Activated T-cell treated with anti-CD3 and anti-CD28 coated beads, Interleukin-2, amount 50 U/mL, for 48 hours (primary cell): ENCODE data around the gene C12orf43.

Experiments
- DNase-seq, 2 experiments: peaks; one replicate each; pipeline ENCODE4 v3.0.0-alpha.2; 2020

The C12orf43 gene

DNA sequence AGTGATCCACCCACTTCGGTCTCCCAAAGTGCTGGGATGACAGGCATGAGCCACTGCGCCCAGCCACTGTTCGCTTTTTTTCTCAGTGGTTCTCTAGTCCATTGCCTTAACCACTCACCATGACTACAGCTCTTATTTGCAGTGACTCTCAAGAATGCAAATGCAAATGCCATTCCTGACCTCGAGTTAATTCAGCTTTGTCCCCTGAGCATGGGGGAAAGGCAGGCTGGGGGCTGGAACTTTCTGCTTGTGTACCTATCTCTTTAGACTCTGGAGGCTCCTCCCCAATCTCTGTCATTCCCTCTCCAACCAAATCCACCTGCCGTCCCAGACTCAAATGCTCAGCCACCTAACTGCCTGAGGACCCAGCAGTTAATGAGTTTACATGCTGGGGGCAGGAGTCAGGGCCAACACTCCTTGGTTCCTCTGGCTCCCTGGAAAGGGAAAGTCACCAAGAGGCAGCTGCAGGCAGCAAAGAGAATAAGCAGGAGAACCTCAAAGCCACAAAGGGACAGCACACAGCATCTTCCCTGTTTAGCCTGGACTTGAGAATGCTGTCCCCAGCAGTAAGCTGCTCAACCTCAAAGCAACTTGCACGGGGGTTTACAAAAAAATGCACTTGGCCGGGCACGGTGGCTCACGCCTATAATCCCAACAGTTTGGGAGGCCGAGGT is 43.3 kb downstream of the C12orf43 start:
- DNase-seq: no peak

DNA sequence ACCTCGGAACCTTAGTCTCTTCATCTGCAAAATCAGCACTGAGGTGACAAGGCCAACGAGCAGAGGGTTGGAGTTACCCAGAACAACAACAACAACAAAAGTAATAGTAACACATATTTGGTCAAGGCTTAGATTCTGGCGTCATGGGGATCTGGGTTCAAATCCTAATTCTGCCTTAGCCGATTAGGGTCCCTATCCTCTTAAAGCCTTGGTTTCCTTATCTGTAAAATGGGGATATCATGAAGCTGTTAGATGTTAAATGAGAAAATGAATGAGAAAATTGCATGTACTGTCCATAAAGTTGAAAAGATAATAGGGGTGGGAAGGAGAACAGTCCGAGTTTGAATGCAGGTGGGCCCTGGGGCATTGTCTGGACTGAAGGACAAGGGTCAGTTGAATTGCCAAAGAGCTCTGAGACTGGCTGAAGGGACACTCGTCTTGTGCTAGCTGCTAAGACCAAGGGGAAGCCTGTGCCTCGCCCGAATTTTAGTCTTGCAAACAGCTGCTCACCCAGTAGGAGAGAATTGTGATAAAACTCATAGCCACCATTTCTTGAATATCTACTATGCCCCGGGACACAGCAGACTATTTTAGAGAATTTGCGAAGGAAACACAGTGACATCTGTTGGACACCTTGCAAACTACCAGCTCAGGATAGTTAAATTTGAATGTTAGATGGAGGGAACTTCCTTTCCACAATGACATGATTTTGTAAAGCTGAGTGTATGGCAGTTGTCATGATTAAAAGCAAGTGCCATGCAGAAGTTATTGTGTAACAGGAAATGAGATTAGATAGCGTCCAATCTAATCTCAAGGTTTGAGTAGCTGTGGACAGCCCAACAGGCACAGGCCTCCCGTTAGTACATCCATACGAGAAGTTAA is 44.7 kb downstream of the C12orf43 start:
- peak in 1 of 2 experiments; percentile 35 for DNase-seq

DNA sequence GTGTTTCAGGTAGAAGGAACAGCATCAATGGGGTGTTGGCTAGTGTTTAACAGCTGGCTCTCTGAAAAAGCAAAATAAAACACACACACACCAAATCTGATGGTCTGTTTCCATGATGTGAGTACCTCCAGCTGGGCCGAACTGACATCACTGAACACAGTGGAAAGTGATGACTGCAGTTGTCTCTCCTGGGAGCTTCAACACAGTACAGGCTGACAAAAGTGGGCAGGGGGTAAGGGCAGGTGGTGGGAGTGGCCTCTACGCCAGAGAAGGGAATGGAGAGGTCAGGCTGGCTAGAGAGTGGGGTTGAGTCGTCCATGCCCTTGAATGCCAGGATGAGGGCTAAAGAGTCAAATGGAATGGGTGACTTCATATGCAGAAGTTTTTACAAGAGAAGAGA is 46.0 kb downstream of the C12orf43 start:
- DNase-seq: no peak

DNA sequence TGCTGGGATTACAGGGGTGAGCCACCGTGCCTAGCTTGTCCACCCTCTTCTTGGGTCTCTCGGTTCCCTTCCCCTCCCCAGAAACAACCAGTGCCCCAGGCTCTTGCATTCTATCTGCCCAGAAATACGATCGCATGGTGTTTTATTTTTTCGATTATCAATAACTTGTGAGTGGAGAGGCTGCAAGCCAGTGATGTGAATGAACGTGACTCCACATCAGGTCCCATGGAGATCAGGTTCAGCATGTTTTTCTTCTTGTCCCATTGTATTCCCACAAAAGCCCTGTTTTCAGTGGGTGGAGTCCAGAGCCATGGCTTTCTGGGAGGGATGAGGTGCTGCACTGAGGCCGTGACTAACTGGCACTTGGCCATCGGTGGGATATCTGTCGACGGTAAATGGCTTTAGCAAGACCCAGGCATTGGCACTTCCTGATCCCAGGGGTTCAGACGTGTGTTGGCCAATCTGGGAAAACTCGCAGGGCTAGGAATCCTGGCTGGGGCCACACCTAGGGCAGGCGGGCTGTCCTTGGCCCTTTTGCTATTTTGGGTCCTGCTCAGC is 50.7 kb downstream of the C12orf43 start:
- DNase-seq: no peak

DNA sequence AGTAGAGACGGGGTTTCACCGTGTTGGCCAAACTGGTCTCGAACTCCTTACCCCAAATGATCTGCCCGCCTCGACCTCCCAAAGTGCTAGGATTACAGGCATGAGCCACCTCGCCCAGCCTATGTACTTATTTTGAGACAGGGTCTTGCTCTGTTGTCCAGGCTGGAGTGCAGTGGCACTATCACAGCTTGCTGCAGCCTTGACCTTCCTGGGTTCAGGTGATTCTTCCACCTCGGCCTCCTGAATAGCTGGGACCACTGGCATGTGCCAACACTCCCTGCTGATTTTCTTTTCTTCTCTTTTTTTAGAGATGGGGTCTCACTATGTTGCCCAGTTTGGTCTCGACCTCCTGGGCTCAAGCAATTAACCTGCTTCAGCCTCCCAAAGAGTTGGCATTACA is 52.0 kb downstream of the C12orf43 start:
- DNase-seq: no peak

DNA sequence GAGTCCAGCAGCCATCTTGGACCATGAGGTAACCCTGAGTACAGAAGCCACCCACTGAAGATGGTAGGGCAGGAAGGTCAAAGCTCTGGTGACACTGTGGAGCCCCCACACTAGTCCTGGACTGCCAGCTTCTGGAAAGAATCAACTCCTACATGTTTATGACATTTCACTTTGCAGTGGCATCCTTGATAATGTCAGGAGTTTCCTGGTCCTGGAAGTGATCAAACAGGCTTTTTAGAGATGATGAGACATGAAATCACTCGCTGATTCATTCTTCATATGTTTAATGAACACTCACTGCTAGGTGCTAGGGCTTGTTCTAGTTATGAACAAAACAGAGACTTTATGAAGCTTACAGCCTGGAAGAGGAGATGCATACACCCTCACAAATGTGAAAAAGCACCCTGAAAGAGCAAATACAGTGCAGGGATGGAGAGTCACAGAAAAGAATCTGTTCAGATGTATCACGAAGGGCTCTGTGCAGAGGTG is 53.7 kb downstream of the C12orf43 start:
- DNase-seq: peak; percentile 50 to 51

DNA sequence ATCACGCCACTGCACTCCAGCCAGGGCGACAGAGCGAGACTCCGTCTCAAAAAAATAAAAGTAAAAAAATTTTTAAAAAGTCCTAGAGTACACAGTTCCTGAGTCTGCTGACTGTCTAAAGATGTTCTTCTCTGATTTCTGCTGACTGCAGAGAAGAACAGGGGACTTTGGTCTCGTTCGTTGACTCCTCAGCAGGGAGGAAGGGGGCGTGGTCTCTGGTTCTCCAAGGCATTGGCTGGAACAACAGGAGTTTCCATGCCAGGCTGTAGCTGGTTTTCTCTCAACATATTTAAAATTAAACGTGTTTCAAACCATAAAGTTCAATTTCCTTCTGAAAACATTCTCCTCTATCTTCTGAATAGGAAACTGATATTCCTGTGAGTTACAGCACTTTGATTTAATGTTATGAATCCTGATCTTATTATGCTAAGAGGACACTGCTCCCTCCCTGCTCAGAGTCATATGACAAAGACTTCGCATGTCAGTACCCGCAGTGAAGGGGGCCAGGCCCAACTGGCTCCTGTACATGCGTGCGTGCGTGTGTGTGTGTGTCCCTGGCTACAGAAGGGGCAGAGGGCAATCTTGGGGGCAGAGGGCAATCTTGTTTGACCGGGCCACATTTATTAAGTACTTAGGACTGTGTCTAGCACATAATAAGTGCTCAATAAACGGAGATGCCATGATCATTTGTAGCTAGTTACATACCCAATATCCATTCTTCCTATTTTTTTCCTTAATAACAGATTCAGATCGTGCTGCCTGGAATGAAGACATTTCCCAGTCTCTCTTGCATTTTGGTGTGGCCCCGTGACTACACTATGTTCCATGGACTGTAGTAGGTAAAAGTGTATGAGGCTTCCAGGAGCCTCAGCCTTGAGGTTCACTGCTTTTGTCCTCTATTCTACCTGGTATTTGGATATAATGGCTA is 54.4 kb downstream of the C12orf43 start:
- peak in 1 of 2 experiments; percentile 23 for DNase-seq

DNA sequence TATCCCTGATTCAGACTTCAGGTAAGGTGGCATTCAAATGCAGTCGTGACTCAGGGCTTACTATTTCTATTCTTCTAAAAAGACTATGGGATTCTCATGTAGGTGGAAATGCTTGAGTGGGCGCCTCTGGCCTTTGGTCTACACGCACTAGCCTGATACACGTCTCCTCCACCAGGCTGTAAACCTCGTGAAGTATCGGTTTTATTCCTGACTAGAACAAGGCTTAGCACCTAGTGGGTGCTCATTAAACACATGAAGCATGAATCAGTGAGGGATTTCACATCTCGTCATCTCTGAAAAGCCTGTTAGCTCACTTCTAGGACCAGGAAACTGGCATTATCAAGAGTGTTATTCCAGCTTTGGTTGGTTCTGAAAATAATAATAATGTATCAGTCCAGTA is 55.6 kb downstream of the C12orf43 start:
- DNase-seq: peak; percentile 46 to 52

DNA sequence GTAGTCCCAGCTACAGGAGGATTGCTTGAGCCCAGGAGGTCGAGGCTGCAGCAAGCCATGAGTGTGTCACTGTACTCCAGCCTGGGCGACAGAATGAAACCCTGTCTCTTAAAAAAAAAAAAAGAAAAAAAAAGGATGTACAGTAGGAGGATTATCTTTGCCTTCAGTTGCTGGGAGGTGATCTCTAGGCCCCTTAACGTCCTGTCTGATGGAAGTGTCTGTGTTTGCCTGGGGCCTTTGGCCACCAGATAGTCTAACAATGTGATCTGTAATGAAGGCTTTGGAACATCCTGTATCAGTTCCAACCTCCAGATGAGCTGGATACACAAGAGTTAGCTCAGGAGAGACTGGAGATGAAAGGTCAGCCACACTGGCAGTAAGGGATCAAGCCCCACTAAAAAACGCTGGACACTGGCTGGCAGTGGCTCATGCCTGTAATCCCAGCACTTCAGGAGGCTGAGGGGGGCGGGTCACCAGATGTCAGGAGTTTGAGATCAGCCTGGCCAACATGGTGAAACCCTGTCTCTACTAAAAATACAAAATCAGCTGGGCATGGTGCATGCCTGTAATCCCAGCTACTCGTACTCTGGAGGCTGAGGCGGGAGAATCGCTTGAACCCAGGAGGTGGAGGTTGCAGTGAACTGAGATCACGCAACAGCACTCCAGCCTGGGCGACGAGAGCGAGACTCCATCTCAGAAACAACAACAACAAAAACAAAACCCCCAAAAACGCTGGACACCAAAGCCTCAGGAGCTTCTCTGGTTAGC is 57.0 kb downstream of the C12orf43 start:
- no peak for DNase-seq

DNA sequence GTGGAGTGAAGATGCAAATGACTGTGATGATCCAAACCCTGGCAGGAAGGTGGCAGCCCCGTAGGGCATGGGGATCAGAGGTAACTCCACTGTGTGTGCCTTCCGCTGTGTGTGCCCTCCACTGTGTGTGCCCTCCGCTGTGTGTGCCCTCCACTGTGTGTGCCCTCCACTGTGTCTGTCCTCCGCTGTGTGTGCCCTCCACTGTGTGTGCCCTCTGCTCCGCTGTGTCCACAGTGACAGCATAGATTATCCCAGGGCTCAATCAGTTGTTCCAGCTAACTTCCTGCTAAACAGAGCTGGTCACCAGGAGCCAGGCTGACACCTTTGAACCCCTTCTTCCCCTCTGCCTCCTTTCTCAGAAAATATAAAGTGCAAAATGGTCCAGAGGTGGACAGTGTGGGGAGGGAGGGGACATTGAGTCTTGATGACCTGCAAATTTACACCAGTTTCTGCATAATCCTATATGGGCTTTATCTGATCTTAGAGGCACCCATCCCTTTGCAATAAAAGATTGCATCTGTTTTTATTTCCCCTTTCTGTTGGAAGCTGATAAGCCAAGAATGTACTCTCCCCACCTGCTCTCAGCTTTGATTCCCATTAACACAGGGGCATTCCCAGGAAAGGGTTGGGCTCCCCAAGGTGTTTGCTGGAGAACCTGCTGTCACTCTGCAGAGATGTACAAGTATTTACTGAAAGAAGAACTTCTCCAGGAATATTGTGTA is 59.5 kb downstream of the C12orf43 start:
- DNase-seq: no peak

DNA sequence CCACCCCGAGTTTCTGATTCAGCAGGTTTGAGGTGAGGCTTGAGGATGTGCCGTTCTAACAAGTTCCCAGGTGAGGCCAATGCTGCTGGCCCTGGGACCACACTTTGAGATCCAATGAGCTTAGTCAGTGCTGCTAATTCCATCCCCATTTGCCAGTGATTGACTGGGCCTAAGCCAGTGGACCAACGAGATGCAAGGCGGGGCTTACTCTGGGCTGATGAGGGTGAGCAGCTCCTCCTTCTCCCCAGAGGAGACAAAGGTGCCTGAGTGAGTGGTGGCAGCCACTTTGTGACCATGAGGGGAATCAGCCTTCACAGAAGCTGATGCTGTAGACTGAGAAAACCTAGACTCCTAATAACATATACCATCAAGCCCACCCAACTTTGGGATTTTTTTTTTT is 61.1 kb downstream of the C12orf43 start:
- no peak for DNase-seq

DNA sequence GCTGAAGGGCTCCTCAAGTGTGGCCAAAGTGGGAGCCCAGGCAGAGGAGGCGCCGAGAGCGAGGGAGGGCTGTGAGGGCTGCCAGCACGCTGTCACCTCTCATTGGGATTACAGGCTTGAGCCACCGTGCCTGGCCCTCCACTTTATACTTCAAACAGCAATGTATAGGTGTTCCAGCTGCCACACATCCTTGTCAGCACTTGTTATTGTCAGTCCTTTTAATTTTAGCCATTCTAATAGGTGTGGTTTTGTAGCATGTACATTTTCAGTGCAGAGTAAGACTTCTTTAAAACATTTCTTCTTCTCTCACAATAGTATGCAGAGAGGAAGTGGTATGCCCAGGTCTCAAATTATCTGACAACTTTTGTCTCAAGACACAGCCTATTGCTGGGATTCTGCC is 65.5 kb downstream of the C12orf43 start:
- DNase-seq: no peak
